Measurements from ENCODE around the gene CCDC70.

The CCDC70 gene

DNA sequence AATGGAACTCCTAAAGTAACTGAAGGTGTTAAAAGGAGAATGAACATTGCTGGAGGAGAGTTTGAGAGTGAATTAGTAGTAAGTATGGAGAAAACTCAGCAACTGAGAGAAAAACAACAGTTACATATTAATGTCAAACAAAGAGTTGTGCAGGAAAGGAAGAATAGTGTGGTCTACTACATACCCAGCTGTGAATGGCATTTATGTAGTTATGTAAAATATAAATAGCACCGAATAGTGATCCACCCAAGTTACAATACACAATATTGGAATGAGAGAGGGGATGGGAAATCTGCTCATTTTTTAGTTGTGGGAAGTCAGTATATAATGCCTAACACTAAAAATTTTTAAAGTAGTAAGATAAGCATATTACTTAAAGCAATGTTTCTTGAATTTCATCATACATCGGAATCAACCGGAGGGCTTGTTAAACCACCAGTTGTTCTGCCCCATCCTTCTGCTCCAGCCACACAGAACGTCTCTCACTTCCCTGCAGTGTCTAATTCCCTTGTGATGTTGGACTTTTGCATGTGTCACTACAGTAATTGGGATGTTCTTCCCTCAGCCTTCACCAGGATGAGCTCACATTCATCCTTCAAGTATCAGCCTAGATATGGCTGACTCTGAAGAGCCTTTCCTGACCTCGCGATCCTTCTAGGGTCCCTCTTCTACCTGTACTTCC, 11.5 kb downstream of the CCDC70 start:
- no peak for DNase-seq (ENCODE audit: low read depth)
- TF ChIP-seq CTCF (IDR thresholded peaks at IDR 0.05; ENCODE audit: low read length, missing control alignments): no peak
- H3K4me3 ChIP-seq (replicated peaks; ENCODE audit: low read depth, low read length): no peak overlapping the region

DNA sequence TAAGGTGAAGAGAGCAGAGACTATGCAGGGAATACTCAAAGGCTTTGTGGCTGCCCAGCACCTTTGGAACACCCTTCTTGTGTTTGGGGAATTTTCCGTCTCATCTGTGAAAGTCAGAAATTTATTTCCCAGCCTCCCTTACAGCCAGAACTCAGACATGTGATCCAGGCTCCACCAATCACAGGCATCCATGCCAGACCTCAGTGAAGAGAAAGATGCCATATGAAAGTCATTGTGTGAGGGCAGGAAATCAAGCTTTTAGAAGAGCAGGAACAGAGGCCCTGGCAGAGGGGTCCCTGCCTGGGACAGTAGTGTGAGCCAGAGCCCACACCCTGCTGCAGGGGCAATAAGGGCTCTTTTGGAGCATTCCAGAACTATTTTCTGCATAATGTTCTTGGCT, 12.1 kb downstream of the CCDC70 start:
- no peak overlapping the region for H3K4me3 ChIP-seq (replicated peaks; ENCODE audit: low read depth, low read length)
- TF ChIP-seq CTCF (IDR thresholded peaks at IDR 0.05; ENCODE audit: low read length, missing control alignments): no peak
- DNase-seq (ENCODE audit: low read depth): no peak

DNA sequence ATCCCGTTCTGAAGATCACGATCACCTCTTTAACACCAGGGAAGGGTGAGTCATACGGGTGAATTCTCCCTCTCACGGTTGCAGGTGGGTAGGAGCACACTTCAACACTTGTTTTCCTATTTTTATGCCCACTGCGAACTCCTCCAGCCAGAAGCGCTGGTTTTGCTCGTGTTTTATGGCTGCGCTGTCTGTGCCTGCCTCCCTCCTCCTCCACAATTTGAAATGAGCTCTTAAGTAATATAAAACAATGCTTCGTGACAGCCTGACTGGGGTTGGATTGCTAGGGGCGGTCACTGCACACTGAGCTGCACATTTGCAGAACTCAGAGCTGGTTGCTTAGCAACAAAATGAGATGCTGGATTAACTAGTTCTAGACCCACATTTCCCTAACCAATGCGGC, 12.9 kb downstream of the CCDC70 start:
- no peak overlapping the region for H3K4me3 ChIP-seq (replicated peaks; ENCODE audit: low read depth, low read length)
- TF ChIP-seq CTCF (IDR thresholded peaks at IDR 0.05; ENCODE audit: low read length, missing control alignments): no peak
- DNase-seq (ENCODE audit: low read depth): no peak

GRCh38 chr13:51879133-51879532, 17.4 kb downstream of the CCDC70 start:
- DNase-seq (ENCODE audit: low read depth): no peak
- TF ChIP-seq CTCF (IDR thresholded peaks at IDR 0.05; ENCODE audit: low read length, missing control alignments): no peak
- H3K4me3 ChIP-seq (replicated peaks; ENCODE audit: low read depth, low read length): no peak overlapping the region

- H3K4me3 ChIP-seq (replicated peaks; ENCODE audit: low read depth, low read length): no peak overlapping the region
- no peak for TF ChIP-seq CTCF (IDR thresholded peaks at IDR 0.05; ENCODE audit: low read length, missing control alignments)
- DNase-seq (ENCODE audit: low read depth): no peak
Measured at GRCh38 chr13:51881296-51881695, 19.5 kb downstream of the CCDC70 start.

- no peak for TF ChIP-seq CTCF (IDR thresholded peaks at IDR 0.05; ENCODE audit: low read length, missing control alignments)
- DNase-seq (ENCODE audit: low read depth): no peak
Measured at GRCh38 chr13:51882570-51883225, 20.9 kb downstream of the CCDC70 start.

GRCh38 chr13:51883226-51883600, 21.4 kb downstream of the CCDC70 start:
- TF ChIP-seq CTCF (IDR thresholded peaks at IDR 0.05; ENCODE audit: low read length, missing control alignments): no peak
- no peak for DNase-seq (ENCODE audit: low read depth)
- no peak overlapping the region for H3K4me3 ChIP-seq (replicated peaks; ENCODE audit: low read depth, low read length)

More at GRCh38 chr13:51882570-51883225, 20.9 kb downstream of the CCDC70 start:
- H3K4me3 ChIP-seq (replicated peaks; ENCODE audit: low read depth, low read length): no peak overlapping the region

All from fibroblast of pulmonary artery (primary cell).